Stromal cell of bone marrow (primary cell): ENCODE results near the gene TTLL4.

Experiments
- DNase-seq: peaks from one replicate; pipeline ENCODE4 v3.0.0-alpha.2; 2012; ENCODE audit warnings: low read depth

The TTLL4 gene

DNA sequence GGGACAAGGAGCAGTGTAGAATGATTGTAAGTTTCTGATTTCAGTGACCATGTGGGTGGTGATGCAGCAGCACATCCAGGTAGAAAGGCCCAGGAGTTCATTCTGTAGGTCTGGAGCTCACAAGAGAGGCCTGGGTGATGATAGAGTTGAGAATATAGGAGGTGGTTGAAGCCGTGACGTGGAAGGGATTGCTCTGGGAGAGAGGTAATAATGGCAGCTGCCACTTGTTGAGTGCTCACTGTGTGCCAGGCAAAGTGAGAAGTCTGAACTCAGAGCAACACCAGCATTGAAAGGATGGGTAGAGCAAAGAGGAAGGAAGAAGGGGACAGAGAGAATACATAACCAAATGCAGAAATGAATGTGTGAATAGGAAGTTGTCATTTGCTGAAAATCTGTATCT lies 3.3 kb downstream of the TTLL4 start:
- no peak for DNase-seq

DNA sequence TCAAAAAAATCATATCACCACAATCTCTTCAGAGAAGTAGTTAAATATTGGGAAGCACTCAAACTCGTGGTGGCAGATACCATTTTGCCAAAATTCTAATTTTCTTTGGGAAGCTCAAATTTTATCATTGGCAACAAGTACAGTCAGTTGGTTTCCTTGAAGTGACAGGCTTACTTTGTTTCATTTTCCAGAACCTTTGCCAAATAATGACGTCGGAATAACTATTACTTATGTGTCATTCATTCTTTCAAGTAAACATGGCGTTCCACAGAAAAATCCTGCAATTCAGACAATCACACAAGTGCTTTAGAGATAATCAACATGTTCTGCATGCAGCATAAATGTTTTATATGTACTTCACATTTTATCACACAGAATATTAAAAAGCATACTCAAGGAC lies 5.4 kb downstream of the TTLL4 start:
- no peak for DNase-seq

GRCh38 chr2:218717262-218717661 lies 6.6 kb downstream of the TTLL4 start:
- no peak for DNase-seq

DNA sequence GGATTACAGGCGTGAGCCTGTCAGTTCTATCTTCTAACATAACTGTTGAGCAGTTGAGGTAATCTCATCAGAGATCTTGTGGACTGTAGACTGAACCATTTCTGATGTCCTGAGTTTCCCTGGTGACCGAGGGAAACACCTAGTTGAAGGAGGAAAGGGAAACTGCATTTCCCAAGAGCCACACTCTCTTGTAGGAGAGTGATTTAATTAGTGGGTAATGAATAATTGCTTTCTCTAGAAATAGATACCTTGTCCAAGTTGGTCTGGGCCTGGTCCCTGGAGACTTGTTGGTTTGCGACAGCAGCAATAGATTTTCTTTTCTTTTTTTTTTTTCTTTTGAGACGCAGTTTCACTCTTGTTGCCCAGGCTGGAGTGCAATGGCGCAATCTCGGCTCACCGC lies 7.4 kb downstream of the TTLL4 start:
- DNase-seq: no peak

DNA sequence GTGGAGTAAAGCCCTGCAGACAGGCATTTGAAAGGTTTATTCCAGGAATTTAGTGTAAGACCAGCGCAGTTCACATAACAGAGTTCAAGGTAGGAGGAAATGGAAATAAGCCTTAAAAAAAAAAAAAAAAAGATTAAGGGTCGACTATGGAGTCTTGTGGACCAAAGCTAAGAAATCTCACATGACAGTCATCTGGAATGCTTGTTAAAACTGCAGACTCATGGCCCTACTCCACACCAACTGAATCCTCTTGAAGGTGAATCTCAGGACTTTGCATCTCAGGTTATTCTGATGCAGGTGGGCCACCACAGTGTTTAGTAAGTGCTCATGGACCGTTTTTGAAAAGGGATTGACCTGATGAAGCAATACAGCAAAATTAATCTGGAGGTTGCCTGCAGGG lies 8.8 kb downstream of the TTLL4 start:
- DNase-seq: no peak

GRCh38 chr2:218720048-218721041 lies 9.7 kb downstream of the TTLL4 start:
- no peak for DNase-seq

DNA sequence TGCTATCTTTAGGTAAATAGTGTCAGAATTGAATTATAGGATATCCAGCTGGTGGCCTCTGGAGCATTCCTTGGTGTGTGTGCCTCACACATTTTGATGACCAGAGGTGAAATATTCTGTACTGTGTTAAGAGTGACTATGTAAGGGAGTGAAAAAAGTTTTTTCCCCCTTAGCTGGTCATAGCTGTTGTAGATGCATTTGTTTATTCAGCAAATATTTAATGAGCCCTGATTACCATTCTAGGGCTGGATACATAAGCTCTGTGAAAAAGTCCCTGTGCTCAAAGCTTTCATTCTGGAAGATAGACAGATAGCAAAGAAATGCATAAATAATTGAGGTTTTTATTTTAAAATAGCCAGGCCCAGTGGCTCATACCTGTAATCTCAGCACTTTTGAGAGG lies 10.9 kb downstream of the TTLL4 start:
- DNase-seq: no peak

DNA sequence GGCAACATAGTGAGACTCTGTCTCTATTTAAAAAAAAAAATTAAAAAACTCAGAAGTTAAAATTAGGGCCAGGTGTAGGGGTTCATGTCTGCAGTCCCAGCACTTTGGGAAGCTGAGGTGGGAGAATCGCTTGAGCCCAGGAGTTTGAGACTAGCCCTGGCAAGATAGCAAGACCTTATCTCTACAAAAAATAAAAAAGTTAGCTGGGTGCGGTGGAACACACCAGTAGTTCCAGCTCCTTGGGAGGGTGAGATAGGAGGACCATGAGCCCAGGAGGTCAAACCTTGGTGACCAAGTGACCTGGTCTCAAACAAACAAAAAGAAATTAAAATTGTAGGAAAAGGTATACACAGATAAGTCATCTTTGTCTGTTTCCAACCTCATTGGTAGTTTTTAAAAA lies 11.3 kb downstream of the TTLL4 start:
- no peak for DNase-seq

GRCh38 chr2:218722419-218722818 lies 11.8 kb downstream of the TTLL4 start:
- DNase-seq: no peak

DNA sequence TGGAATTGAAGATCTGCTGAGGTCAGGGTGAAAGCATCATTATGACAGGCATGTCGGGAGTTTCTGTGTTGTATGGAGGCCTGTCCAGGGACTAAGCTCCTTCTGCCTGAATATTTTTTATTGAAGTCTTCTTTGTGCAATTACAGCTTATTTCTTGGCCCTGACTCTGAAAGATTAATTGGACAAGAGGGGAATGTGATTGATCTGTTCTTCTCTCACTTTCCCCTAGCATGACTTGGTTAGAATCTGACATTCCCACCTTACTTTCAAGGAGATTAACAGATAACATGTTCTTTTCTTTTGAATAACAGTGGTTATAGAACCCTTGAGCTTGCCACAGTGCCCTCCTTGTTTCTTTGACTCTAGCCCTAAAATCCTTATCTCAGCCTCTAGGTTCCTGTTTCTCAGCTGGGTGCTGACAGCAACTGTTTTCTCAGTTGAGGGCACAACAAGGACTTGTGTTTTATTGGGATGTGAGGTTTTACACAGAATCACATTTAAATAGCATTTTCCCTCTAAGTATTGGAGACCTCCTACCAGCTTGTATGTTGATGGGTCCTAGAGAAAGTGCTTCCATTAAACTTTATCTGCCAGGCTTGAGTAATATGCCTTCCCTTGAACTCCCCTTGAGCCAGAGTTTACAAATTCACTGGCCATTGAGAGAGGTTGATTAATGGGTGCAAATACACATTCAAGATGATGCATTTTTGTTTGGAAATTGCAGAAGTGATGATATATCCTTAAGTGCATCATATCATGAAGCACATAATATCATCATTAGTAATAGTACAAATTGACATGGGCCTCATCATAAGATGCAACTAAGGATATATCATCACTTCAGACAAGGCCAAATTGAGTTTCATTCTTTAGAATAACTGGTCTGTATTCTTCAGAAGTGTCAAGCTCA lies 12.5 kb downstream of the TTLL4 start:
- no peak for DNase-seq

DNA sequence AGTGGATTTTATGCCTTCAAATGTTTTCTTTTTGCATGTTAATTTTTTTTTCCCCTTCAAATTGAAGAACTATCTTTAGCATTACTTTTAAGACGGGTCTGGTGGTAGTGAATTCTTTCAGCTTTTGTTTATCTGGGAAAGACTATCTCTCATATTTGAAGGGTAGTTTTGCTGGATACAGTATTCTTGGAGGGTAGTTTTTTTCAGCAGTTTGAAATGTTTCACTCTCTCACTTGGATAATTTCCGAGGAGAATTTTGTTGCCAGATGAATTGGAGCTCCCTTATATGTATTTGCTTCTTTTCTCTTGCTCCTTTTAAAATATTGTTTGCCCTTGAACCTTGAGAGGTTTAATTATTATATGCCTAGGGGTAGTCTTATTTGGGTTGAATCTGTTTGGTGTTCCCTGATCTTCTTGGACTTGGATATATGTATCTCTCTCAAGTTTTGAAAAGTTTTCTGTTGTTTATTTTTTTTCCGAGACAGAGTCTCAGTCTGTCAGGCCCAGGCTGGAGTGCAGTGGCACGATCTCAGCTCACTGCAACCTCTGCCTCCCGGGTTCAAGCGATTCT lies 15.5 kb downstream of the TTLL4 start:
- DNase-seq: no peak

- DNase-seq: no peak
Measured at GRCh38 chr2:218727502-218728165, 17.0 kb downstream of the TTLL4 start.

- DNase-seq: no peak
Measured at GRCh38 chr2:218729640-218730039, 19.0 kb downstream of the TTLL4 start.

DNA sequence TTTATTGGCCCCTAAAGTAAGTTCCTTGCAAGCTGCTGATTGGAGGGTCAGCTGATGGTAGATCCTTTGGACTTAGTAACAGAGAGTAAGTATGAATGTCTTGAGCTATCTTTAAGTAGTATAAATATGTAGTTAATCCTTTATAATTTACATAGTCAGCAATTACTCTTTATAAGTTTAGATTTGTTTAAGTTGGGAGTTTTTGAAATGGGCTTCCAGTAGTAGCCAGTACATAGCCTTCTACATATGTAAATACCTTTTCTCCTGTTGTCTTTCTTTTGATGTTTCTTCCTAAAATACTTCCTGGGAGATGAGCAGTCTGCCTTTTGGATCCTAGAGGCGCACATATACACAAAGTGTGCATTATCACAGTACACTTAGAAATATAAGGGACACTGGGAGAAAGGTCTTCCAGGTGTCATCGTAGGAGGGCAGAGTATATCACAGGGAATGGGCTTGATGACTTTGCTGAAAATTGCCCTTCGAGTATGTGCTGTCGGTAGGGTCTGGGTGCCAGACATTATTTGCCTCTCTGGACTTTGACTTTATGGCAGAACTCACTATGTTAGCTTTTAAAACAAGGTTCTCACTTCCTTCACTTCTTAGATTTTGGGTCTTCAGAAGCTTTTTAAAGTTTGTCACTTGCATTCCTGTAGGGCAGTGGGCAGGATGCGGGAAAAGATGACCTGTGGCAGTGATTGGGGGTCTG lies 21.6 kb downstream of the TTLL4 start:
- no peak for DNase-seq

DNA sequence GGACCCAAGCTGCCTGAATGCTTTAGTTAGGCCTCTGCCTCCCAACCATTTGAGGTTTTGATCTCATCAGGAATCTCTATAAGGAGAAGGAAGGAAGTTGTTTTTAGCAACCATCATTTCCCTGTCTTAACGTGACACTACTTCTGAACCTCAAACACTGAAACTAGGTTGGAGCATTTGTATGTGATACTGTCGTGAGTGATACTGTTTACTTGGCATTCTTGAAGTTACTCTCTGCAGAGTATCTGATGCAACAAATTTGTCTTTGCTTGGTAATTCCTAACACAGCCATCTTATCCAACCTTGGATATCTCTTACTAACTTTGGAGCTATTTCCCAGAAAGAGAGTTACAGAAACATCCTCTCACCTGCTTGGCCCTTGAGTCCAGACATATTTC lies 22.1 kb downstream of the TTLL4 start:
- DNase-seq: no peak

DNA sequence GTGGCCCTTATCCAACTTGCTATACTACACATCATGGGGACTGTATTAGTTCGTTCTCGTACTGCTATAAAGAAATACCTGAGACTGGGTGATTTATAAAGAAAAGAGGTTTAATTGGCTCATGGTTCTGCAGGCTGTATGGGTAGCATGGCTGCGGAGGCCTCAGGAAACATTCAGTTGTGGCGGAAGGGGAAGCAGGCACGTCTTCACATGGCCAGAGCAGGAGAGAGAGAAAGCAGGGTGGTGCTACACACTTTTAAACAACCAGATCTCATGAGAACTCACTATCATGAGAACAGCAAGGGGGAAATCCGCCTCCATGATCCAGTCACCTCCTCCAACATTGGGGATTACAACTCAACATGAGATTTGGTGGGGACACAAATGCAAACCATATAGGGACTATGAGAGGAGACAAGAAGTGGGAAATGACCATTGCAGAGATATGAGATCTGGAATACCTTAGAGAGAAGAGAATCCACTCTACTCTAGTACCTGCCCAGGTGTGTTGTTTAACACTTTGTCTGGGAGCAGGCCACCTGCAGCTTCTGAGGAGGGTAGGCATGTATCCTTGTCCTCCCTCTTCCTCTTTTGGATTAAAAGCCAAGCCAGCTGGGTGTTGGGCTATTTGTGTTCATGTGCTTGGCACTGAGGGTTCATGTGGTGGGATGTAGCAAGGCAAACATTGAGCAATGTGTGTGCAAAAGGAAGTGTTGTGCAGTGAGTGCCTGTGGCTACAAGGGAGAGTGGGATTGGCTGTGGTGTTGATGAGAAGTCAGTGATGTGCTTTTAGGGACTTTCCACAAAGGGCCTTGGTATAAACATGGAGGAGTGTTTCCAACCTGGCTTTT lies 22.8 kb downstream of the TTLL4 start:
- peak; percentile 61 for DNase-seq

DNA sequence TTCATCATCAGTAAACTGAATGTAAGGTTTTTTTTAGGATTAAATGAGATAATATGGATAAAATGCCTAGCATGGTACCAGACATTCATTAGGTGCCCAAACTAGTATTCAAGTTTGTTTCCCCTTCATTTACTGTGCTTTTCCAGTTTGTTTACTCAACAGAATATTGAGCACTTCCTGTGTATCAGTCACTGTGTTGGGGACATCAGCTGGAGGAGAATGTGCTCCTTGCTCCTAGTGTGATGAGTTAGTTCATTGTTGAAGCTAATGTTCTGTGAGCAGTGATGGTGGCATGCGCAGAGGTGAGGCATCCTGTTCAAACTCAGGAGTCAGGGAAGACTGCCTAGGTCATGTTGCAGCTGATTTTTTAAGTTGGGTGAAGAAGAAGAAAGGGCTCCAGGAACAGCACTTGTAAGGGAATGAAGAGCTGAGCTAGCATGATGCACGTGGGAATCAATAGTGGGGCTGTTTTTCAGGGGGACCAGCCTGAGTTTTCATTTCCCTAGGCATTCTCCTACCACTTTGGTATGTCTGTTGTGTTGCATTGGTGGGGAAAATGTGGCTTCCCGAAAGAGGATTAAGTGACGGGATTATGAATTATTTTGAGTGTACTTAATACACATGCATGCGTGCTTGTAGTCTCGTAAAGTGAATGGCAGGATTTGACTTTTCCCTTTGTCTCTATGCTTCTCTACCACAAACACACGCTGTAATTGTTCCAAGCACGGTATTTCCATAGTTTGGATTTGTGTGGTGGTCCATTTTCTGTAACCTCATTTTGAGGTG lies 23.7 kb downstream of the TTLL4 start:
- no peak for DNase-seq

- DNase-seq: no peak
Measured at GRCh38 chr2:218736531-218736930, 25.9 kb downstream of the TTLL4 start.

GRCh38 chr2:218743068-218743467 lies 32.4 kb downstream of the TTLL4 start:
- DNase-seq: no peak

DNA sequence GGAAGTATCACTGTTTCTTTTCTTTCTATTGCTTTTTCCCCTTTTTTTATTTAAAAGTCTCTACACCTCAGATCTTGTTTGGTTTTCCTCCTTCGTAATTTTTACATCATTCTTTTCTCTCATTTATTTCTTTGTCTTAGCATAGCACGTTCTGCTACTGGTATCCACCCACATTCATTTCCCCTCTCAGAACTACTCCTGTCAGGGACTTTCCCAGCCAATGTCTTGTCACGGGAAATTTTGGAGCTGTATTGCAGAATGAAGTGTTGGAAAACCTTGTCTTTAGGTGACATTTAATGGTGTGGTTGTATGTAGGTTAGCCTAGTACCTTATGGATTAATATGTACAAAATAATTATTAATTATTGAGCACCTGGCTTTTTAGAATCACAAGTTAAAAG lies 34.0 kb downstream of the TTLL4 start:
- DNase-seq: no peak
